Subcutaneous adipose tissue (tissue), 4 donors: ENCODE measurements around the gene PCDHGA2. TPM values are rescaled to one million over a fixed set of nuclear protein-coding genes. Genes with fewer than 3 reads are reported as not detected.

ENCODE experiments used
- total RNA-seq, 4 donors: library from RNA; depleted of rRNA; stranded (reverse); fragments of >200 nt; gene quantifications; one replicate each; pipeline ENCODE4 v1.1.0, GENCODE V29; 2016

Gene PCDHGA2
- total RNA-seq, 4 donors from 2014 or later, result 2.3 to 6.5 (median 2.6) TPM

Other genes with a start within 250 kb of the PCDHGA2 start
- gene PCDHB2, start 244.1 kb upstream of the PCDHGA2 start, total RNA-seq, result 1 to 10 TPM; 1.8 to 3.2 (median 2.1) TPM
- gene PCDHB3, start 238.3 kb upstream of the PCDHGA2 start, total RNA-seq, result 1 to 10 TPM in 3 of 4 donors, under 1 TPM in 1; 0.85 to 3.8 (median 2.4) TPM
- 1 to 10 TPM; 2.0 to 7.0 (median 4.1) TPM for gene PCDHB4, start 216.9 kb upstream of the PCDHGA2 start, total RNA-seq
- gene PCDHB5, start 203.6 kb upstream of the PCDHGA2 start, total RNA-seq, result 1 to 10 TPM in 2 of 4 donors, under 1 TPM in 2; 0.33 to 3.4 (median 1.6) TPM
- gene PCDHB6, start 188.7 kb upstream of the PCDHGA2 start, total RNA-seq, result 1 to 10 TPM in 1 of 4 donors, under 1 TPM in 2, not detected in 1; 0.85 to 1.3 (median 0.94) TPM
- 1 to 10 TPM in 3 of 4 donors, under 1 TPM in 1; 0.49 to 1.5 (median 1.3) TPM for gene PCDHB7, start 166.1 kb upstream of the PCDHGA2 start, total RNA-seq
- 1 to 10 TPM in 1 of 4 donors, under 1 TPM in 3; 0.38 to 1.1 (median 0.67) TPM for gene PCDHB8, start 161.0 kb upstream of the PCDHGA2 start, total RNA-seq
- gene PCDHB16, start 156.4 kb upstream of the PCDHGA2 start, total RNA-seq, result 1 to 10 TPM; 2.2 to 4.9 (median 2.7) TPM
- 1 to 10 TPM; 1.0 to 2.4 (median 2.1) TPM for gene PCDHB9, start 151.6 kb upstream of the PCDHGA2 start, total RNA-seq
- gene PCDHB10, start 146.4 kb upstream of the PCDHGA2 start, total RNA-seq, result 1 to 10 TPM; 2.4 to 4.7 (median 2.4) TPM
- gene PCDHB11, start 139.1 kb upstream of the PCDHGA2 start, total RNA-seq, result 1 to 10 TPM; 1.4 to 3.5 (median 2.1) TPM
- 1 to 10 TPM; 1.0 to 3.1 (median 2.3) TPM for gene PCDHB12, start 130.0 kb upstream of the PCDHGA2 start, total RNA-seq
- gene PCDHB13, start 124.8 kb upstream of the PCDHGA2 start, total RNA-seq, result 1 to 10 TPM; 1.9 to 3.8 (median 2.8) TPM
- 1 to 10 TPM; 1.8 to 3.8 (median 2.1) TPM for gene PCDHB14, start 115.4 kb upstream of the PCDHGA2 start, total RNA-seq
- 1 to 10 TPM in 2 of 4 donors, under 1 TPM in 2; 0.34 to 1.9 (median 0.96) TPM for gene PCDHB15, start 93.4 kb upstream of the PCDHGA2 start, total RNA-seq
- gene SLC25A2, start 34.7 kb upstream of the PCDHGA2 start, total RNA-seq, result 1 to 10 TPM in 2 of 4 donors, under 1 TPM in 2; 0.85 to 2.3 (median 1.0) TPM
- 10 to 100 TPM; 41.1 to 77.9 (median 50.1) TPM for gene TAF7, start 18.0 kb upstream of the PCDHGA2 start, total RNA-seq
- under 1 TPM; under 0.01 to 0.38 (median 0.33) TPM for gene PCDHGA1, start 8.2 kb upstream of the PCDHGA2 start, total RNA-seq
- 1 to 10 TPM; 1.8 to 3.6 (median 2.4) TPM for gene PCDHGA3, start 5.1 kb downstream of the PCDHGA2 start, total RNA-seq
- 1 to 10 TPM in 3 of 4 donors, under 1 TPM in 1; 0.75 to 2.3 (median 1.5) TPM for gene PCDHGB1, start 11.3 kb downstream of the PCDHGA2 start, total RNA-seq
- gene PCDHGA4, start 16.3 kb downstream of the PCDHGA2 start, total RNA-seq, result 1 to 10 TPM; 2.7 to 4.0 (median 3.5) TPM
- gene PCDHGB2, start 21.2 kb downstream of the PCDHGA2 start, total RNA-seq, result 1 to 10 TPM; 2.1 to 5.3 (median 3.8) TPM
- 1 to 10 TPM; 2.7 to 5.8 (median 3.3) TPM for gene PCDHGA5, start 25.4 kb downstream of the PCDHGA2 start, total RNA-seq
- 1 to 10 TPM; 1.5 to 4.4 (median 1.9) TPM for gene PCDHGB3, start 31.5 kb downstream of the PCDHGA2 start, total RNA-seq
- gene PCDHGA6, start 35.1 kb downstream of the PCDHGA2 start, total RNA-seq, result 1 to 10 TPM; 3.1 to 6.2 (median 3.4) TPM
- gene PCDHGA7, start 44.0 kb downstream of the PCDHGA2 start, total RNA-seq, result 1 to 10 TPM; 1.8 to 5.1 (median 3.7) TPM
- gene PCDHGB4, start 48.9 kb downstream of the PCDHGA2 start, total RNA-seq, result 1 to 10 TPM; 2.3 to 4.1 (median 3.1) TPM
- gene PCDHGA8, start 53.9 kb downstream of the PCDHGA2 start, total RNA-seq, result 1 to 10 TPM; 1.5 to 2.8 (median 1.5) TPM
- 1 to 10 TPM; 5.3 to 7.0 (median 6.7) TPM for gene PCDHGB5, start 59.2 kb downstream of the PCDHGA2 start, total RNA-seq
- gene PCDHGA9, start 64.0 kb downstream of the PCDHGA2 start, total RNA-seq, result 1 to 10 TPM; 4.1 to 8.3 (median 5.6) TPM
- 1 to 10 TPM; 4.6 to 7.7 (median 5.8) TPM for gene PCDHGB6, start 69.3 kb downstream of the PCDHGA2 start, total RNA-seq
- 1 to 10 TPM; 4.4 to 6.0 (median 4.6) TPM for gene PCDHGA10, start 74.2 kb downstream of the PCDHGA2 start, total RNA-seq
- 10 to 100 TPM in 1 of 4 donors, 1 to 10 TPM in 3; 7.2 to 10.4 (median 8.2) TPM for gene PCDHGB7, start 78.9 kb downstream of the PCDHGA2 start, total RNA-seq
- gene PCDHGA11, start 82.3 kb downstream of the PCDHGA2 start, total RNA-seq, result 1 to 10 TPM; 3.4 to 6.2 (median 4.2) TPM
- gene PCDHGA12, start 91.7 kb downstream of the PCDHGA2 start, total RNA-seq, result 1 to 10 TPM; 3.8 to 9.2 (median 5.7) TPM
- gene PCDHGC3, start 137.2 kb downstream of the PCDHGA2 start, total RNA-seq, result 10 to 100 TPM; 16.5 to 35.4 (median 30.4) TPM
- gene PCDHGC4, start 146.3 kb downstream of the PCDHGA2 start, total RNA-seq, result 10 to 100 TPM in 1 of 4 donors, 1 to 10 TPM in 3; 1.0 to 10.9 (median 1.9) TPM
- gene PCDHGC5, start 150.3 kb downstream of the PCDHGA2 start, total RNA-seq, result 1 to 10 TPM in 2 of 4 donors, under 1 TPM in 2; 0.82 to 1.8 (median 1.2) TPM